ENCODE results near the gene ERVV-1. TPM values are rescaled to one million over a fixed set of nuclear protein-coding genes. Genes with fewer than 3 reads are reported as not detected.
"Not testable (repeated sequence)": the region's sequence is repeated elsewhere in the genome, so short reads cannot be mapped to it uniquely, and the experiment has no call there.

The ERVV-1 gene
- total RNA-seq, 1 donor from 2014 or later, result not detected

GRCh38 chr19:53002479-53002878 is 11.2 kb upstream of the ERVV-1 start:
- no peaks in the 10 kb centered on the region for H3K4me1 Mint-ChIP-seq (ENCODE audit: low read depth)
- no peak for DNase-seq (ENCODE audit: low spot score)

GRCh38 chr19:53004242-53004641 is 9.5 kb upstream of the ERVV-1 start:
- Mint-ChIP-seq H3K9me3 (peaks cover 34% of the 10 kb centered on the region), H3K4me3 (no peak overlapping the region), H3K36me3 (ENCODE audit: low read depth) (no peaks in the 10 kb centered on the region), H3K27me3 (ENCODE audit: insufficient read depth) (no peaks in the 10 kb centered on the region), H3K4me1 (ENCODE audit: low read depth) (no peaks in the 10 kb centered on the region), H3K27ac (no peak overlapping the region)
- intact Hi-C loops (cut with micrococcal nuclease), result no loop called here
- DNase-seq (ENCODE audit: low spot score), result no peak

More at GRCh38 chr19:53002479-53002878, 11.2 kb upstream of the ERVV-1 start:
- no peaks in the 10 kb centered on the region for H3K36me3 Mint-ChIP-seq (ENCODE audit: low read depth)
- no peak overlapping the region for H3K27ac Mint-ChIP-seq
- intact Hi-C loops (cut with micrococcal nuclease), result no loop called here
- H3K27me3 Mint-ChIP-seq (ENCODE audit: insufficient read depth), result no peaks in the 10 kb centered on the region
- peaks cover 35% of the 10 kb centered on the region for H3K9me3 Mint-ChIP-seq
- no peak overlapping the region for H3K4me3 Mint-ChIP-seq

GRCh38 chr19:53007200-53007599 is 6.5 kb upstream of the ERVV-1 start:
- Mint-ChIP-seq H3K36me3 (ENCODE audit: low read depth) (no peaks in the 10 kb centered on the region), H3K27ac (no peak overlapping the region), H3K4me1 (ENCODE audit: low read depth) (no peaks in the 10 kb centered on the region), H3K27me3 (ENCODE audit: insufficient read depth) (no peaks in the 10 kb centered on the region), H3K9me3 (peaks cover 53% of the 10 kb centered on the region), H3K4me3 (no peak overlapping the region)
- intact Hi-C loops (cut with micrococcal nuclease), result no loop called here
- DNase-seq (ENCODE audit: low spot score), result no peak

GRCh38 chr19:53007606-53008005 is 6.1 kb upstream of the ERVV-1 start:
- Mint-ChIP-seq H3K9me3 (peaks cover 49% of the 10 kb centered on the region), H3K27me3 (ENCODE audit: insufficient read depth) (no peaks in the 10 kb centered on the region), H3K4me1 (ENCODE audit: low read depth) (no peaks in the 10 kb centered on the region), H3K27ac (no peak overlapping the region), H3K4me3 (no peak overlapping the region), H3K36me3 (ENCODE audit: low read depth) (no peaks in the 10 kb centered on the region)
- intact Hi-C loops (cut with micrococcal nuclease), result no loop called here
- no peak for DNase-seq (ENCODE audit: low spot score)

GRCh38 chr19:53008061-53008778 is 5.5 kb upstream of the ERVV-1 start:
- intact Hi-C loops (cut with micrococcal nuclease), result no loop called here
- no peaks in the 10 kb centered on the region for H3K4me1 Mint-ChIP-seq (ENCODE audit: low read depth)
- no peaks in the 10 kb centered on the region for H3K36me3 Mint-ChIP-seq (ENCODE audit: low read depth)
- H3K27me3 Mint-ChIP-seq (ENCODE audit: insufficient read depth), result no peaks in the 10 kb centered on the region
- H3K4me3 Mint-ChIP-seq, result no peak overlapping the region
- no peak for DNase-seq (ENCODE audit: low spot score)
- H3K9me3 Mint-ChIP-seq, result peaks cover 50% of the 10 kb centered on the region
- H3K27ac Mint-ChIP-seq, result no peak overlapping the region

DNA sequence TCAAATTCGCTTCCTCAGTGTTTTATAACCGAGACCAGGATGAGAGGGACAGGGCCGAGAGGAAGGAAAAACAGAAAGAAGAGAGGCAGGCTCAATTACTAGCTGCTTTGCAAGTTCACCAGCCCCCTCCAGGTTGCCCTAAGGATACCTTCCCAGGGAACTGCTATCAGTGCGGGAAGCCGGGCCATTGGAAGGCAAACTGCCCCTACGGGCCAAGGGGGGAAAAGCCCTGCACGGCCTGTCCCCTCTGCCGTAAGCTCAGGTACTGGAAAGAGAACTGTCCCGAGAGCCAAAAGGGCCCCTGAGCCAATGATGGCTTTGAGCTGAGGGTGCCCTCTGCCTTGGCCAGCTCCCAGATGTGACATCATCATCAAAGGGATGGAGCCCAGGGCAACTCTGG is 3.2 kb upstream of the ERVV-1 start:
- Mint-ChIP-seq H3K27ac (no peak overlapping the region), H3K9me3 (peaks cover 58% of the 10 kb centered on the region), H3K36me3 (ENCODE audit: low read depth) (no peaks in the 10 kb centered on the region), H3K4me3 (no peak overlapping the region), H3K27me3 (ENCODE audit: insufficient read depth) (no peaks in the 10 kb centered on the region), H3K4me1 (ENCODE audit: low read depth) (no peaks in the 10 kb centered on the region)
- intact Hi-C loops (cut with micrococcal nuclease), result no loop called here
- no peak for DNase-seq (ENCODE audit: low spot score)

GRCh38 chr19:53012006-53012405 is 1.7 kb upstream of the ERVV-1 start:
- Mint-ChIP-seq H3K27me3 (ENCODE audit: insufficient read depth) (no peaks in the 10 kb centered on the region), H3K4me1 (ENCODE audit: low read depth) (no peaks in the 10 kb centered on the region), H3K36me3 (ENCODE audit: low read depth) (no peaks in the 10 kb centered on the region), H3K4me3 (no peak overlapping the region), H3K27ac (no peak overlapping the region), H3K9me3 (peaks cover 59% of the 10 kb centered on the region)
- DNase-seq (ENCODE audit: low spot score), result no peak
- intact Hi-C loops (cut with micrococcal nuclease), result no loop called here

DNA sequence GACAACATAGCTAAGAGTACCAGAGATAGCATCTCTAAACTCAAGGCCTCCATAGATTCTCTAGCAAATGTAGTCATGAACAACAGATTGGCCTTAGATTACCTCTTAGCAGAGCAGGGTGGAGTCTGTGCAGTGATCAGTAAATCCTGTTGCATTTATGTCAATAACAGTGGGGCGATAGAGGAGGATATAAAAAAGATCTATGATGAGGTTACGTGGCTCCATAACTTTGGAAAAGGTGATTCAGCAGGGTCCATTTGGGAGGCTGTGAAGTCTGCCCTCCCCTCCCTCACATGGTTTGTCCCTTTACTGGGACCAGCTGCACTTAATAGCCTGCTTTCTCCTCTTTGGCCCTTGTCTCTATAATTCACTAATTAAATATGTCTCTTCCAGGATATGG is 1.4 kb downstream of the ERVV-1 start:
- H3K4me1 Mint-ChIP-seq (ENCODE audit: low read depth), result no peaks in the 10 kb centered on the region
- no peak overlapping the region for H3K27ac Mint-ChIP-seq
- H3K27me3 Mint-ChIP-seq (ENCODE audit: insufficient read depth), result no peaks in the 10 kb centered on the region
- intact Hi-C loops (cut with micrococcal nuclease), result no loop called here
- no peak overlapping the region for H3K4me3 Mint-ChIP-seq
- no peak for DNase-seq (ENCODE audit: low spot score)
- no peaks in the 10 kb centered on the region for H3K36me3 Mint-ChIP-seq (ENCODE audit: low read depth)
- peaks cover 60% of the 10 kb centered on the region for H3K9me3 Mint-ChIP-seq

- Mint-ChIP-seq H3K36me3 (ENCODE audit: low read depth) (no peaks in the 10 kb centered on the region), H3K4me1 (ENCODE audit: low read depth) (no peaks in the 10 kb centered on the region), H3K4me3 (no peak overlapping the region), H3K27ac (no peak overlapping the region), H3K9me3 (peaks cover 61% of the 10 kb centered on the region), H3K27me3 (ENCODE audit: insufficient read depth) (no peaks in the 10 kb centered on the region)
- intact Hi-C loops (cut with micrococcal nuclease), result no loop called here
- no peak for DNase-seq (ENCODE audit: low spot score)
Measured at GRCh38 chr19:53015730-53016129, 2.0 kb downstream of the ERVV-1 start.

- H3K4me3 Mint-ChIP-seq, result no peak overlapping the region
- H3K27me3 Mint-ChIP-seq (ENCODE audit: insufficient read depth), result no peaks in the 10 kb centered on the region
- no peaks in the 10 kb centered on the region for H3K4me1 Mint-ChIP-seq (ENCODE audit: low read depth)
- H3K36me3 Mint-ChIP-seq (ENCODE audit: low read depth), result no peaks in the 10 kb centered on the region
- H3K27ac Mint-ChIP-seq, result no peak overlapping the region
- peak; percentile 2 for DNase-seq (ENCODE audit: low spot score)
- peaks cover 55% of the 10 kb centered on the region for H3K9me3 Mint-ChIP-seq
- intact Hi-C loops (cut with micrococcal nuclease), result no loop called here
Measured at GRCh38 chr19:53019684-53020083, 6.0 kb downstream of the ERVV-1 start.

GRCh38 chr19:53028306-53028705 is 14.6 kb downstream of the ERVV-1 start:
- H3K36me3 Mint-ChIP-seq (ENCODE audit: low read depth); H3K4me1 Mint-ChIP-seq (ENCODE audit: low read depth); DNase-seq (ENCODE audit: low spot score); H3K27ac Mint-ChIP-seq; H3K4me3 Mint-ChIP-seq; H3K27me3 Mint-ChIP-seq (ENCODE audit: insufficient read depth); intact Hi-C loops (cut with micrococcal nuclease): not testable (repeated sequence)
- peaks cover 55% of the 10 kb centered on the region for H3K9me3 Mint-ChIP-seq

DNA sequence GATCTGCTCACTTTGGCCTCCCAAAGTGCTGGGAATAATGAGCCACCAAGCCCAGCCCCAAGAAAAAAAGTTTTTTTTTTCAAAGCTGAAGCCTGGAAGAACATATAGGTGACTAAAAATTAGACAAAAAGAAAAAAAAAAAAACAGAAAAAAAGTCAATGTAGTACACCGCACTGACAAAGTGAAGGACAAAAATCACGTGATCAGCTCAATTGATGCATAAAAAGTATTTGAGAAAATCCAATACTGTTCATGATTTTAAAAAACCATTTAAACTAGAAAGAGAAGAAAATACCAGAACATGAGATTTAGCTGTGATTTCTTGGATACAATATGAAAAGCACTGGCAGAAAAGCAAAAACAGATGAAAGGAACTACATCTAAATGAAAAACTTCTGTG is 20.3 kb downstream of the ERVV-1 start:
- no peaks in the 10 kb centered on the region for H3K36me3 Mint-ChIP-seq (ENCODE audit: low read depth)
- H3K4me1 Mint-ChIP-seq (ENCODE audit: low read depth), result no peaks in the 10 kb centered on the region
- no peak overlapping the region for H3K27ac Mint-ChIP-seq
- no peak overlapping the region for H3K4me3 Mint-ChIP-seq
- no peak for DNase-seq (ENCODE audit: low spot score)
- intact Hi-C loops (cut with micrococcal nuclease), result no loop called here
- H3K27me3 Mint-ChIP-seq (ENCODE audit: insufficient read depth), result no peaks in the 10 kb centered on the region
- peaks cover 54% of the 10 kb centered on the region for H3K9me3 Mint-ChIP-seq

DNA sequence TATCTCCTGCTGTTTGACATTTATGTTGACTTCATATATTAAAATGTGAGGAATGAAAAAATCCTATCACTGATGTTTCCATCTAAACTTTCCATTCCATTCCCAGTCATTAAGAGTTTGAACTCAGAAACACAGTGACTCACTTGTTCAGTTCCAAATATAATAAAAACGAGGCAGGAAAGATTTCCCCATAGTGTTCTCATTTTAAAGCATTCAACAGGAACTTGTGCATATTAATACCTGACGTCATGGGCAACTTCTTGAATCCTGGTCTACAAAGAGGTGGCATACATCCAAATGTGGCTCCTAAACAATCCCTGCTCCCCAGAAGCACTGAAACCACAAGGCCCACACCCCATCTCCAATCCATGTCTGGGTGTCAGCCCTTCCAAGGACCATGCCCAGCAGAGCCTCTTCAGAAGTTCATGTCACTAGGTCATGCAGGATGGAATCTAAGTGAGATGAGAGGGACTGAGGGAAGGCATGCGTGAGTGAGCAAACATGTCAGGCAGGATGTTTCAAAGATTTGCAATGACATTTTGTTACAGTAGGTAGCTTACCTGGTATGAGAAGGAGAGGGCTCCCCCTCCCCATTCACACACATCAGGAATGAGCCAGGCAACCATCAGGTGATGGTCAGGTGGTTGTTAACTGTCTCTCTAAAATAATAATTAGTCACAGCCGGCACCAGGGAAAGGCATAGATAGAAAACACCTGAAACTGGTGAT is 21.4 kb downstream of the ERVV-1 start:
- Mint-ChIP-seq H3K36me3 (ENCODE audit: low read depth) (no peaks in the 10 kb centered on the region), H3K4me1 (ENCODE audit: low read depth) (no peaks in the 10 kb centered on the region), H3K27me3 (ENCODE audit: insufficient read depth) (no peaks in the 10 kb centered on the region), H3K4me3 (no peak overlapping the region), H3K9me3 (peaks cover 54% of the 10 kb centered on the region), H3K27ac (no peak overlapping the region)
- intact Hi-C loops (cut with micrococcal nuclease), result no loop called here
- DNase-seq (ENCODE audit: low spot score), result no peak
